Measurements from ENCODE around the gene UBE2R2.

DNA sequence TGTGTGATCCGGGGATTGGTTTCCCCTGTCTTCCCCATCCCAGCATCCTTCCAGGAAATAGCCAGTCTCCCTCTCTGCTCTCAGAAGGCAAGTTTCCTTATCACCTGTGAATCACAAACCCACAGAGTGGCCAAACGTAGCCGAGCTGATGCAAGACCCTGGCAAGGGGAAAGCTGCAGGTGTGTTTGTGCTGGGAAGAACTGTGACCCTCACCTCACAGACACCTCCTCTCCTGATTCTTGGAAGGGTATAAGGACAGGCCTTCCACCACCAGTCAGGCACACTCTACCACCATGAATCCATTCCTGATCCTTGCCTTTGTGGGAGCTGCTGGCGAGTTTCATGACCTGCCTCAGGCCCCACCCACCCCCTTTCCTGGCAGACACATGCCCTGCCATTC lies 21.7 kb upstream of the UBE2R2 start, which contains the start of gene PRSS3:
- TF ChIP-seq POLR2A (IDR thresholded peaks at IDR 0.05) = no peak
- TF ChIP-seq, protein P1, sequence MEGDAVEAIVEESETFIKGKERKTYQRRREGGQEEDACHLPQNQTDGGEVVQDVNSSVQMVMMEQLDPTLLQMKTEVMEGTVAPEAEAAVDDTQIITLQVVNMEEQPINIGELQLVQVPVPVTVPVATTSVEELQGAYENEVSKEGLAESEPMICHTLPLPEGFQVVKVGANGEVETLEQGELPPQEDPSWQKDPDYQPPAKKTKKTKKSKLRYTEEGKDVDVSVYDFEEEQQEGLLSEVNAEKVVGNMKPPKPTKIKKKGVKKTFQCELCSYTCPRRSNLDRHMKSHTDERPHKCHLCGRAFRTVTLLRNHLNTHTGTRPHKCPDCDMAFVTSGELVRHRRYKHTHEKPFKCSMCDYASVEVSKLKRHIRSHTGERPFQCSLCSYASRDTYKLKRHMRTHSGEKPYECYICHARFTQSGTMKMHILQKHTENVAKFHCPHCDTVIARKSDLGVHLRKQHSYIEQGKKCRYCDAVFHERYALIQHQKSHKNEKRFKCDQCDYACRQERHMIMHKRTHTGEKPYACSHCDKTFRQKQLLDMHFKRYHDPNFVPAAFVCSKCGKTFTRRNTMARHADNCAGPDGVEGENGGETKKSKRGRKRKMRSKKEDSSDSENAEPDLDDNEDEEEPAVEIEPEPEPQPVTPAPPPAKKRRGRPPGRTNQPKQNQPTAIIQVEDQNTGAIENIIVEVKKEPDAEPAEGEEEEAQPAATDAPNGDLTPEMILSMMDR (IDR thresholded peaks at IDR 0.05) = no peak
